KMS-11 (cell line): ENCODE data around the gene RGS7.
"Not testable (repeated sequence)": the region's sequence is repeated elsewhere in the genome, so short reads cannot be mapped to it uniquely, and the experiment has no call there.

Experiments
- H2AFZ ChIP-seq: fragments of 200-600 bp; sonication (generic); 2 replicates; pipeline ENCODE4 v1.6.1; 2016; ENCODE audit warnings: antibody characterized with exemption, mixed run types, low read depth
- H3K27ac ChIP-seq: fragments of 200-600 bp; sonication (generic); 2 replicates; pipeline ENCODE4 v1.6.1; 2016; ENCODE audit warnings: mild to moderate bottlenecking, mixed run types
- H3K27me3 ChIP-seq: fragments of 200-600 bp; sonication (generic); 2 replicates; pipeline ENCODE4 v1.6.1; 2017; ENCODE audit warnings: mild to moderate bottlenecking, low read depth, mixed run types, moderate library complexity; ENCODE audit not compliant: insufficient read depth
- H3K36me3 ChIP-seq: fragments of 200-600 bp; sonication (generic); 2 replicates; pipeline ENCODE4 v1.6.1; 2017; ENCODE audit warnings: mild to moderate bottlenecking, mixed run types; ENCODE audit not compliant: insufficient read depth
- H3K4me1 ChIP-seq: fragments of 200-600 bp; sonication (generic); 2 replicates; pipeline ENCODE4 v1.6.1; 2016; ENCODE audit warnings: mild to moderate bottlenecking, low read depth, mixed run types; ENCODE audit not compliant: poor library complexity, severe bottlenecking
- H3K4me2 ChIP-seq: fragments of 200-600 bp; sonication (generic); 2 replicates; pipeline ENCODE4 v1.7.0; 2016; ENCODE audit warnings: mild to moderate bottlenecking, mixed run types
- H3K4me3 ChIP-seq: fragments of 200-600 bp; sonication (generic); IDR thresholded peaks from 2 replicates; pipeline ENCODE4 v1.6.1; 2017; ENCODE audit warnings: low read depth, low read length, mixed read lengths; ENCODE audit not compliant: insufficient read depth
- H3K79me2 ChIP-seq: fragments of 200-600 bp; sonication (generic); 2 replicates; pipeline ENCODE4 v1.6.1; 2016; ENCODE audit warnings: low read depth, mixed run types; ENCODE audit not compliant: insufficient read depth
- H3K9ac ChIP-seq: fragments of 200-600 bp; sonication (generic); 2 replicates; pipeline ENCODE4 v1.6.1; 2016; ENCODE audit warnings: mild to moderate bottlenecking, mixed run types
- H4K20me1 ChIP-seq: fragments of 200-600 bp; sonication (generic); 2 replicates; pipeline ENCODE4 v1.6.1; 2016; ENCODE audit warnings: mild to moderate bottlenecking, mixed run types; ENCODE audit not compliant: insufficient read depth
- CTCF ChIP-seq: fragments of 200-600 bp; sonication (generic); conservative IDR thresholded peaks from 2 replicates; pipeline ENCODE4 v1.6.1; 2017; ENCODE audit warnings: low read depth, mild to moderate bottlenecking, antibody characterized with exemption, low read length, moderate library complexity, mixed read lengths

Gene RGS7

GRCh38 chr1:241225741-241226140 lies 131.3 kb downstream of the RGS7 start:
- H3K9ac ChIP-seq = no peak overlapping the region
- no peak for TF ChIP-seq CTCF
- H3K27ac ChIP-seq = no peak overlapping the region
- no peak overlapping the region for H2AFZ ChIP-seq
- H4K20me1 ChIP-seq = no peaks in the 10 kb centered on the region
- H3K4me3 ChIP-seq = no peak overlapping the region
- no peaks in the 10 kb centered on the region for H3K79me2 ChIP-seq
- H3K4me2 ChIP-seq = no peak overlapping the region
- H3K36me3 ChIP-seq = no peaks in the 10 kb centered on the region
- no peaks in the 10 kb centered on the region for H3K27me3 ChIP-seq
- no peaks in the 10 kb centered on the region for H3K4me1 ChIP-seq

- not testable (repeated sequence) for H3K4me2 ChIP-seq, H3K36me3 ChIP-seq, H3K27me3 ChIP-seq
Measured at GRCh38 chr1:241224189-241224588, 132.8 kb downstream of the RGS7 start.

GRCh38 chr1:241222813-241223212 lies 134.2 kb downstream of the RGS7 start:
- not testable (repeated sequence) for H3K9ac ChIP-seq, H3K36me3 ChIP-seq, H4K20me1 ChIP-seq, H3K4me2 ChIP-seq, H3K27ac ChIP-seq, H2AFZ ChIP-seq, H3K4me3 ChIP-seq, H3K27me3 ChIP-seq, H3K4me1 ChIP-seq, H3K79me2 ChIP-seq

More at GRCh38 chr1:241224189-241224588, 132.8 kb downstream of the RGS7 start:
- H3K9ac ChIP-seq, H3K27ac ChIP-seq, H4K20me1 ChIP-seq, H3K4me3 ChIP-seq, H3K4me1 ChIP-seq, H2AFZ ChIP-seq, H3K79me2 ChIP-seq: not testable (repeated sequence)

- H3K4me3 ChIP-seq = no peak overlapping the region
- no peaks in the 10 kb centered on the region for H3K36me3 ChIP-seq
- H3K79me2 ChIP-seq = no peaks in the 10 kb centered on the region
- H4K20me1 ChIP-seq = no peaks in the 10 kb centered on the region
- no peaks in the 10 kb centered on the region for H3K27me3 ChIP-seq
- H3K27ac ChIP-seq = no peak overlapping the region
- no peaks in the 10 kb centered on the region for H3K4me1 ChIP-seq
- H3K9ac ChIP-seq = no peak overlapping the region
- no peak overlapping the region for H2AFZ ChIP-seq
- no peak overlapping the region for H3K4me2 ChIP-seq
- no peak for TF ChIP-seq CTCF
Measured at GRCh38 chr1:241221319-241221718, 135.7 kb downstream of the RGS7 start.

- not testable (repeated sequence) for H2AFZ ChIP-seq, H3K4me1 ChIP-seq, H3K27ac ChIP-seq, H3K27me3 ChIP-seq, H3K4me2 ChIP-seq, H3K9ac ChIP-seq, H3K36me3 ChIP-seq, H4K20me1 ChIP-seq, H3K4me3 ChIP-seq, H3K79me2 ChIP-seq
Measured at GRCh38 chr1:241220913-241221312, 136.1 kb downstream of the RGS7 start.

- Histone ChIP-seq H3K36me3 (no peaks in the 10 kb centered on the region), H4K20me1 (no peaks in the 10 kb centered on the region), H3K27me3 (no peaks in the 10 kb centered on the region), H3K79me2 (no peaks in the 10 kb centered on the region), H3K4me3 (no peak overlapping the region), H3K27ac (no peak overlapping the region), H3K9ac (no peak overlapping the region), H3K4me2 (no peak overlapping the region), H3K4me1 (no peaks in the 10 kb centered on the region), H2AFZ (no peak overlapping the region)
- TF ChIP-seq CTCF = no peak
Measured at GRCh38 chr1:241219449-241219848, 137.6 kb downstream of the RGS7 start.
